GM12878 (cell line): ENCODE results near the gene MTHFD1L. TPM values are rescaled to one million over a fixed set of nuclear protein-coding genes. Genes with fewer than 3 reads are reported as not detected.

Experiments
- ATAC-seq: fragments of 200-7000 bp; cut with Tn5 transposase; 3 replicates; pipeline ENCODE4 v1.9.1; 2020; ENCODE audit warnings: mild to moderate bottlenecking, moderate library complexity
- BruUV-seq: library from RNA; stranded (reverse); fragments of 400-500 nt; replicated peaks from 2 replicates; lab custom pipeline; 2021; lab: Mats Ljungman, UMichigan
- CTCF ChIA-PET: fragments of 300-600 bp; sonication (Branson Sonifier 250); formaldehyde crosslinking; extraction: SDS; loops from one replicate; lab custom pipeline; 2021; ENCODE audit warnings: inconsistent platforms; lab: Yijun Ruan, JAX
- POLR2A ChIA-PET: fragments of 350-600 bp; formaldehyde crosslinking; extraction: SDS; loops from one replicate; lab custom pipeline; 2021; ENCODE audit warnings: inconsistent platforms; lab: Charles Lee
- RAD21 ChIA-PET: fragments of 300-600 bp; sonication (Branson Sonifier 250); formaldehyde crosslinking; loops from one replicate; lab custom pipeline; 2023; ENCODE audit warnings: antibody characterized with exemption; ENCODE audit not compliant: unreplicated experiment; lab: Charles Lee
- SMC1A ChIA-PET: fragments of 300-600 bp; sonication (Branson Sonifier 250); formaldehyde crosslinking; loops from one replicate; lab custom pipeline; 2023; ENCODE audit not compliant: unreplicated experiment, uncharacterized antibody; lab: Charles Lee
- DNase-seq: peaks from one replicate; pipeline ENCODE4 v3.0.0-alpha.2; 2011; ENCODE audit warnings: low read depth, low spot score
- FAIRE-seq: peaks from 3 replicates; lab custom pipeline; 2011; peaks lifted over from hg19 to GRCh38; lab: Jason Lieb, UNC
- H2AFZ ChIP-seq: 2 replicates; pipeline ENCODE4 v1.6.0; 2011; ENCODE audit warnings: low read depth, low read length, control low read depth; ENCODE audit not compliant: control insufficient read depth
- H3K27ac ChIP-seq: 2 replicates; pipeline ENCODE4 v1.5.1; 2011; ENCODE audit warnings: control low read depth; ENCODE audit not compliant: control insufficient read depth, insufficient read depth
- H3K27me3 ChIP-seq, 2 experiments: replicated peaks in 1 of 2; 2 replicates each; pipeline versions ENCODE4 v1.6.0 to v1.6.1; 2011; ENCODE audit warnings: low read length in 1 of 2; ENCODE audit not compliant: control insufficient read depth in 2 of 2, insufficient read depth in 2 of 2
- H3K36me3 ChIP-seq, 2 experiments: 2 replicates each; pipeline ENCODE4 v1.5.1; 2011; ENCODE audit warnings: low read length in 1 of 2; ENCODE audit not compliant: control insufficient read depth in 2 of 2, insufficient read depth in 2 of 2
- H3K4me1 ChIP-seq: 2 replicates; pipeline ENCODE4 v1.6.1; 2011; ENCODE audit warnings: mild to moderate bottlenecking, low read length, moderate library complexity, mixed read lengths; ENCODE audit not compliant: control insufficient read depth, insufficient read depth
- H3K4me2 ChIP-seq: 2 replicates; pipeline ENCODE4 v1.6.0; 2011; ENCODE audit warnings: control low read depth; ENCODE audit not compliant: control insufficient read depth, insufficient read depth
- H3K4me3 ChIP-seq: fragments of 200-600 bp; sonication (generic); 2 replicates; pipeline ENCODE4 v1.5.1; 2016
- H3K79me2 ChIP-seq: 2 replicates; pipeline ENCODE4 v1.6.0; 2011; ENCODE audit warnings: low read length; ENCODE audit not compliant: control insufficient read depth, insufficient read depth
- H3K9ac ChIP-seq: 2 replicates; pipeline ENCODE4 v1.8.0; 2011; ENCODE audit warnings: low read length, control low read depth, mixed read lengths; ENCODE audit not compliant: control insufficient read depth, insufficient read depth
- H3K9me3 ChIP-seq: replicated peaks from 3 replicates; pipeline ENCODE4 v1.5.1; 2011; ENCODE audit warnings: mild to moderate bottlenecking, low read length; ENCODE audit not compliant: control insufficient read depth, insufficient read depth
- H4K20me1 ChIP-seq: 2 replicates; pipeline ENCODE4 v1.6.0; 2011; ENCODE audit not compliant: control insufficient read depth, insufficient read depth
- HCFC1 ChIP-seq: fragments of 150-350 bp; IDR thresholded peaks from 2 replicates; pipeline ENCODE4 v1.6.1; 2014; ENCODE audit warnings: low read length
- PAX8 ChIP-seq: fragments of 450-650 bp; IDR thresholded peaks from 2 replicates; pipeline ENCODE4 v1.6.1; 2017; ENCODE audit warnings: mild to moderate bottlenecking, moderate library complexity
- PML ChIP-seq: IDR thresholded peaks from 2 replicates; pipeline ENCODE4 v1.6.1; 2012; ENCODE audit warnings: low read length, inconsistent platforms
- RAD51 ChIP-seq: fragments of 450-650 bp; IDR thresholded peaks from 2 replicates; pipeline ENCODE4 v1.6.1; 2016; ENCODE audit warnings: moderate library complexity, mild to moderate bottlenecking, inconsistent platforms
- SMARCA5 ChIP-seq: fragments of 450-650 bp; IDR thresholded peaks from 2 replicates; pipeline ENCODE4 v1.6.1; 2017; ENCODE audit warnings: mild to moderate bottlenecking
- STAT1 ChIP-seq: fragments of 450-650 bp; conservative IDR thresholded peaks from 2 replicates; pipeline ENCODE4 v1.6.1; 2014; ENCODE audit warnings: antibody characterized with exemption, mild to moderate bottlenecking
- WGBS: methylation state at CpG from one replicate; pipeline ENCODE4 v1.1.6; 2016; ENCODE audit warnings: low lambda C conversion rate; ENCODE audit not compliant: insufficient replicate concordance, insufficient coverage; ENCODE audit errors: missing lambda C conversion rate; 5-methylcytosine and 5-hydroxymethylcytosine counted together
- in situ Hi-C: fragments of 300-500 bp; cut with MboI; formaldehyde crosslinking; loops from 9 replicates; pipeline ENCODE4 v1.14.3; 2018; ENCODE audit warnings: mixed read lengths
- intact Hi-C: fragments of 100-400 bp; cut with micrococcal nuclease; formaldehyde crosslinking; loops from one replicate; pipeline ENCODE4 v1.14.2; 2022; ENCODE audit not compliant: unreplicated experiment
- polyA plus RNA-seq, 11 experiments: library from polyadenylated mRNA; depleted of rRNA in 4 of 11; unstranded in 6 of 11; stranded (reverse) in 5 of 11; fragments of >200 nt; fragmentation: Nextera tagmentation in 4 of 11; fragmentation: Illumina TruSeq in 1 of 11; extraction: Ambion mirVana in 4 of 11; extraction: Trizol in 1 of 11; gene quantifications; 1 replicate in 1 of 11; 2 replicates in 10 of 11; pipeline versions ENCODE4 v1.2.1 to v1.2.3, GENCODE V29; 2011 to 2016; ENCODE audit warnings: inconsistent platforms in 2 of 11, missing spikeins in 2 of 11, low read depth in 1 of 11
- total RNA-seq, 4 experiments: library from RNA; depleted of rRNA in 3 of 4; stranded (reverse); fragments of >200 nt in 3 of 4; fragmentation: Illumina TruSeq in 1 of 4; extraction: Trizol in 1 of 4; gene quantifications; 2 replicates each; pipeline versions ENCODE4 v1.2.1 to v1.2.3, GENCODE V29; 2013 to 2021
- TF ChIP-seq, protein P1 (sequence below): fragments of 450-650 bp; formaldehyde crosslinking; IDR thresholded peaks from 2 replicates; pipeline ENCODE4 v1.4.0; 2022; ENCODE audit warnings: mild to moderate bottlenecking, moderate library complexity
- TF ChIP-seq, protein P2 (sequence below): fragments of 450-650 bp; conservative IDR thresholded peaks from 2 replicates; pipeline ENCODE4 v1.6.1; 2017; ENCODE audit warnings: mild to moderate bottlenecking, moderate library complexity

The MTHFD1L gene
- total and polyA plus RNA-seq, 10 of the 15 experiments (the other 5 are each of a cell fraction or from before 2014, with no cell fraction given): 11.7 to 75.5 (median 28.8) TPM

DNA sequence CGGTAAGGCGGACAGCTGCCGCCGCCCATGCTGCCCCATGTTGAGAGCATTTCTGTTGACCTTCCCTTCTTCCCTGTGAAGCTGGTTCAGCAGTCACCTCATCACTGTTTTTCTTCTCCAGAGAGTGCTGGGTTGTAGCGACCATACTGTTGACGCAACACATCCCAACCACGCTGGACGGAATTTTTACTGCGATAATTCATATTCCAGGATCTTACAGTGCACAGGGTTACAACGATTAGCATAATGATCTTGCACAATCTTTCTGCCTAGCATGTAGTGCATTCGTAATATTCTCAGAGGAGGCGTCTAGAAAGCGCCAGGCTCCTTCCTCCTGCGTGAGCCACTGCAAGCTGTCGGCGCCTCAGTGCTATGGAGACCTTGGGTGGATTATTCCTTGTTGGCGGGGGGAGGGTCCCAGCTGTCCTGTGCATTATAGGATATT is 137.0 kb downstream of the MTHFD1L start:
- RAD21 ChIA-PET: interaction anchor here (1.0 to 1.4 kb wide), 2 partner anchors 8 to 12 kb away, joined by 3 to 5 read pairs; no protein-coding TSS in a partner anchor
- Histone ChIP-seq H3K4me2 (no peak overlapping the region), H3K9ac (no peak overlapping the region), H2AFZ (no peak overlapping the region), H3K4me3 (no peak overlapping the region), H3K4me1 (peaks cover 14% of the 10 kb centered on the region), H3K27ac (no peak overlapping the region), H4K20me1 (no peaks in the 10 kb centered on the region), H3K36me3 (no peaks in the 10 kb centered on the region; a peak in 1 of 4 replicates), H3K27me3 (no peaks in the 10 kb centered on the region), H3K9me3 (no peaks in the 10 kb centered on the region), H3K79me2 (no peaks in the 10 kb centered on the region)
- CTCF ChIA-PET: interaction anchor here (1.0 to 2.6 kb wide), 5 partner anchors 11 to 322 kb away, joined by 3 to 14 read pairs (median 8); no protein-coding TSS in a partner anchor
- SMC1A ChIA-PET: interaction anchor here (0.7 to 1.7 kb wide), 4 partner anchors 11 to 328 kb away, joined by 3 read pairs; no protein-coding TSS in a partner anchor
- in situ Hi-C loops: no loop called here
- FAIRE-seq: no peak
- TF ChIP-seq PAX8: no peak
- TF ChIP-seq RAD51: no peak
- TF ChIP-seq STAT1: no peak
- no peak for TF ChIP-seq SMARCA5
- TF ChIP-seq, protein P1, sequence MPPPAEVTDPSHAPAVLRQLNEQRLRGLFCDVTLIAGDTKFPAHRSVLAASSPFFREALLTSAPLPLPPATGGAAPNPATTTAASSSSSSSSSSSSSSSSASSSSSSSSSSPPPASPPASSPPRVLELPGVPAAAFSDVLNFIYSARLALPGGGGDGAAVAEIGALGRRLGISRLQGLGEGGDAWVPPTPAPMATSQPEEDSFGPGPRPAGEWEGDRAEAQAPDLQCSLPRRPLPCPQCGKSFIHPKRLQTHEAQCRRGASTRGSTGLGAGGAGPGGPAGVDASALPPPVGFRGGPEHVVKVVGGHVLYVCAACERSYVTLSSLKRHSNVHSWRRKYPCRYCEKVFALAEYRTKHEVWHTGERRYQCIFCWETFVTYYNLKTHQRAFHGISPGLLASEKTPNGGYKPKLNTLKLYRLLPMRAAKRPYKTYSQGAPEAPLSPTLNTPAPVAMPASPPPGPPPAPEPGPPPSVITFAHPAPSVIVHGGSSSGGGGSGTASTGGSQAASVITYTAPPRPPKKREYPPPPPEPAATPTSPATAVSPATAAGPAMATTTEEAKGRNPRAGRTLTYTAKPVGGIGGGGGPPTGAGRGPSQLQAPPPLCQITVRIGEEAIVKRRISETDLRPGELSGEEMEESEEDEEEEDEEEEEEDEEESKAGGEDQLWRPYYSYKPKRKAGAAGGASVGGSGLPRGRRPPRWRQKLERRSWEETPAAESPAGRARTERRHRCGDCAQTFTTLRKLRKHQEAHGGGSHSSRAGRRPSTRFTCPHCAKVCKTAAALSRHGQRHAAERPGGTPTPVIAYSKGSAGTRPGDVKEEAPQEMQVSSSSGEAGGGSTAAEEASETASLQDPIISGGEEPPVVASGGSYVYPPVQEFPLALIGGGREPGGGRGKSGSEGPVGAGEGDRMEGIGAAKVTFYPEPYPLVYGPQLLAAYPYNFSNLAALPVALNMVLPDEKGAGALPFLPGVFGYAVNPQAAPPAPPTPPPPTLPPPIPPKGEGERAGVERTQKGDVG (CRISPR knock-in tag): no peak
- TF ChIP-seq, protein P2, sequence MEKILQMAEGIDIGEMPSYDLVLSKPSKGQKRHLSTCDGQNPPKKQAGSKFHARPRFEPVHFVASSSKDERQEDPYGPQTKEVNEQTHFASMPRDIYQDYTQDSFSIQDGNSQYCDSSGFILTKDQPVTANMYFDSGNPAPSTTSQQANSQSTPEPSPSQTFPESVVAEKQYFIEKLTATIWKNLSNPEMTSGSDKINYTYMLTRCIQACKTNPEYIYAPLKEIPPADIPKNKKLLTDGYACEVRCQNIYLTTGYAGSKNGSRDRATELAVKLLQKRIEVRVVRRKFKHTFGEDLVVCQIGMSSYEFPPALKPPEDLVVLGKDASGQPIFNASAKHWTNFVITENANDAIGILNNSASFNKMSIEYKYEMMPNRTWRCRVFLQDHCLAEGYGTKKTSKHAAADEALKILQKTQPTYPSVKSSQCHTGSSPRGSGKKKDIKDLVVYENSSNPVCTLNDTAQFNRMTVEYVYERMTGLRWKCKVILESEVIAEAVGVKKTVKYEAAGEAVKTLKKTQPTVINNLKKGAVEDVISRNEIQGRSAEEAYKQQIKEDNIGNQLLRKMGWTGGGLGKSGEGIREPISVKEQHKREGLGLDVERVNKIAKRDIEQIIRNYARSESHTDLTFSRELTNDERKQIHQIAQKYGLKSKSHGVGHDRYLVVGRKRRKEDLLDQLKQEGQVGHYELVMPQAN: no peak
- TF ChIP-seq HCFC1: no peak
- TF ChIP-seq PML: no peak
- no TSS peak for BruUV-seq
- POLR2A ChIA-PET: no interaction called here
- intact Hi-C loops: no loop called here
- ATAC-seq: no peak
- no peak for DNase-seq
- WGBS: 96% methylated on average over 17 of the region's 17 CpGs
